Thoracic aorta (tissue), 2 donors: ENCODE data around the gene C3orf22. TPM values are rescaled to one million over a fixed set of nuclear protein-coding genes. Genes with fewer than 3 reads are reported as not detected.

Experiments
- ATAC-seq: fragments of 150-250 bp; one replicate; pipeline ENCODE4 v1.8.0; 2017; ENCODE audit warnings: low read depth; ENCODE audit not compliant: insufficient number of reproducible peaks, low FRiP score
- DNase-seq: peaks from one replicate; pipeline ENCODE4 v3.0.0-alpha.2; 2020; ENCODE audit warnings: low spot score
- H3K27ac ChIP-seq, 2 donors: fragments of 200-600 bp; sonication (generic); 1 replicate in 1 of 2; 2 replicates in 1 of 2; pipeline ENCODE4 v1.5.1; 2016; ENCODE audit warnings: mild to moderate bottlenecking in 2 of 2, moderate library complexity in 2 of 2
- H3K27me3 ChIP-seq: fragments of 200-600 bp; sonication (generic); replicated peaks from 2 replicates; pipeline ENCODE4 v1.6.0; 2016; ENCODE audit warnings: mild to moderate bottlenecking; ENCODE audit not compliant: insufficient read depth
- H3K36me3 ChIP-seq: fragments of 200-600 bp; sonication (generic); one replicate; pipeline ENCODE4 v1.5.1; 2016
- H3K4me1 ChIP-seq, 2 donors: fragments of 200-600 bp; sonication (generic); 1 replicate in 1 of 2; 2 replicates in 1 of 2; pipeline versions ENCODE4 v1.5.1 to v1.6.0; 2016; ENCODE audit warnings: low read depth in 2 of 2, mild to moderate bottlenecking in 1 of 2; ENCODE audit not compliant: control insufficient read depth in 1 of 2
- H3K4me3 ChIP-seq: fragments of 200-600 bp; sonication (generic); 2 replicates; pipeline ENCODE4 v1.5.1; 2016; ENCODE audit warnings: mild to moderate bottlenecking
- H3K9me3 ChIP-seq: fragments of 200-600 bp; sonication (generic); 2 replicates; pipeline ENCODE4 v1.5.1; 2016
- CTCF ChIP-seq: fragments of 200-600 bp; sonication (generic); IDR thresholded peaks from one replicate; pipeline ENCODE4 v1.5.1; 2019; ENCODE audit warnings: antibody characterized with exemption
- total RNA-seq, 2 donors: library from RNA; depleted of rRNA; stranded (reverse); fragments of >200 nt; gene quantifications; one replicate each; pipeline versions ENCODE4 v1.1.0 to v1.2.3, GENCODE V29; 2016

C3orf22 gene
- total RNA-seq, 2 donors from 2014 or later, result not detected

- Histone ChIP-seq H3K27me3 (no peaks in the 10 kb centered on the region), H3K27ac (no peak overlapping the region), H3K9me3 (no peaks in the 10 kb centered on the region), H3K4me3 (no peak overlapping the region), H3K36me3 (no peaks in the 10 kb centered on the region), H3K4me1 (no peaks in the 10 kb centered on the region)
- no peak for TF ChIP-seq CTCF
- ATAC-seq (no peak), DNase-seq (no peak)
Observed at GRCh38 chr3:126500016-126500415, 58.7 kb downstream of the C3orf22 start.

Other genes with a start within 250 kb of the C3orf22 start
- 10 to 100 TPM; 55.7 to 90.2 TPM for gene KLF15, start 201.5 kb downstream of the C3orf22 start, total RNA-seq
- gene CFAP100, start 164.0 kb downstream of the C3orf22 start, total RNA-seq, result not detected
- gene ZXDC, start 83.0 kb downstream of the C3orf22 start, total RNA-seq, result 10 to 100 TPM; 53.5 to 55.0 TPM
- not detected for gene UROC1, start 41.2 kb downstream of the C3orf22 start, total RNA-seq
- not detected for gene CHST13, start 34.8 kb downstream of the C3orf22 start, total RNA-seq
- 1 to 10 TPM; 7.4 to 8.3 TPM for gene TXNRD3, start 96.2 kb upstream of the C3orf22 start, total RNA-seq
- 10 to 100 TPM; 12.5 to 17.1 TPM for gene CHCHD6, start 145.3 kb upstream of the C3orf22 start, total RNA-seq